GM18505 (cell line): ENCODE data around the gene RELB.

Experiments
- ATAC-seq: cut with Tn5 transposase; IDR thresholded peaks from one replicate; pipeline ENCODE4 v1.9.1; 2021; ENCODE audit not compliant: unreplicated experiment
- POLR2A ChIP-seq: IDR thresholded peaks from 4 replicates; pipeline ENCODE4 v1.6.1; 2011; ENCODE audit warnings: borderline replicate concordance; ENCODE audit not compliant: insufficient read depth, insufficient read length; ENCODE audit errors: extremely low read depth

Gene RELB

GRCh38 chr19:45050036-45050435 is 48.8 kb downstream of the RELB start:
- TF ChIP-seq POLR2A = no peak
- ATAC-seq = no peak

- peak; percentile 23 for TF ChIP-seq POLR2A
Observed at GRCh38 chr19:45051929-45052579, 50.8 kb downstream of the RELB start.

GRCh38 chr19:45056831-45057230 is 55.6 kb downstream of the RELB start:
- TF ChIP-seq POLR2A = no peak
- ATAC-seq = no peak

More at GRCh38 chr19:45051929-45052579, 50.8 kb downstream of the RELB start:
- ATAC-seq = peak; percentile 61

- ATAC-seq = no peak
- no peak for TF ChIP-seq POLR2A
Observed at GRCh38 chr19:45057444-45057843, 56.2 kb downstream of the RELB start.

GRCh38 chr19:45058622-45059159 is 57.4 kb downstream of the RELB start:
- ATAC-seq = no peak
- no peak for TF ChIP-seq POLR2A

GRCh38 chr19:45059258-45059965 is 58.1 kb downstream of the RELB start:
- peak; percentile 22 for TF ChIP-seq POLR2A
- ATAC-seq = no peak

GRCh38 chr19:45061965-45062364 is 60.7 kb downstream of the RELB start:
- TF ChIP-seq POLR2A = no peak
- no peak for ATAC-seq

- no peak for ATAC-seq
- TF ChIP-seq POLR2A = no peak
Observed at GRCh38 chr19:45063851-45064801, 62.9 kb downstream of the RELB start.

- no peak for TF ChIP-seq POLR2A
- no peak for ATAC-seq
Observed at GRCh38 chr19:45066921-45067661, 65.8 kb downstream of the RELB start.

- no peak for ATAC-seq
- no peak for TF ChIP-seq POLR2A
Observed at GRCh38 chr19:45068041-45068440, 66.8 kb downstream of the RELB start.

- no peak for TF ChIP-seq POLR2A
- no peak for ATAC-seq
Observed at GRCh38 chr19:45069056-45069455, 67.8 kb downstream of the RELB start.

- no peak for ATAC-seq
- TF ChIP-seq POLR2A = peak; percentile 9
Observed at GRCh38 chr19:45070214-45070613, 69.0 kb downstream of the RELB start.
